NCI-H2081 (cell line): ENCODE data around the gene NFKBIL1.
"Not testable (repeated sequence)": the region's sequence is repeated elsewhere in the genome, so short reads cannot be mapped to it uniquely, and the experiment has no call there.

ENCODE experiments used
- DNase-seq, 2 experiments: peaks; one replicate each; lab custom pipeline; 2025; lab: John Stamatoyannopoulos, UW

The NFKBIL1 gene, protein sequence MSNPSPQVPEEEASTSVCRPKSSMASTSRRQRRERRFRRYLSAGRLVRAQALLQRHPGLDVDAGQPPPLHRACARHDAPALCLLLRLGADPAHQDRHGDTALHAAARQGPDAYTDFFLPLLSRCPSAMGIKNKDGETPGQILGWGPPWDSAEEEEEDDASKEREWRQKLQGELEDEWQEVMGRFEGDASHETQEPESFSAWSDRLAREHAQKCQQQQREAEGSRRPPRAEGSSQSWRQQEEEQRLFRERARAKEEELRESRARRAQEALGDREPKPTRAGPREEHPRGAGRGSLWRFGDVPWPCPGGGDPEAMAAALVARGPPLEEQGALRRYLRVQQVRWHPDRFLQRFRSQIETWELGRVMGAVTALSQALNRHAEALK

DNA sequence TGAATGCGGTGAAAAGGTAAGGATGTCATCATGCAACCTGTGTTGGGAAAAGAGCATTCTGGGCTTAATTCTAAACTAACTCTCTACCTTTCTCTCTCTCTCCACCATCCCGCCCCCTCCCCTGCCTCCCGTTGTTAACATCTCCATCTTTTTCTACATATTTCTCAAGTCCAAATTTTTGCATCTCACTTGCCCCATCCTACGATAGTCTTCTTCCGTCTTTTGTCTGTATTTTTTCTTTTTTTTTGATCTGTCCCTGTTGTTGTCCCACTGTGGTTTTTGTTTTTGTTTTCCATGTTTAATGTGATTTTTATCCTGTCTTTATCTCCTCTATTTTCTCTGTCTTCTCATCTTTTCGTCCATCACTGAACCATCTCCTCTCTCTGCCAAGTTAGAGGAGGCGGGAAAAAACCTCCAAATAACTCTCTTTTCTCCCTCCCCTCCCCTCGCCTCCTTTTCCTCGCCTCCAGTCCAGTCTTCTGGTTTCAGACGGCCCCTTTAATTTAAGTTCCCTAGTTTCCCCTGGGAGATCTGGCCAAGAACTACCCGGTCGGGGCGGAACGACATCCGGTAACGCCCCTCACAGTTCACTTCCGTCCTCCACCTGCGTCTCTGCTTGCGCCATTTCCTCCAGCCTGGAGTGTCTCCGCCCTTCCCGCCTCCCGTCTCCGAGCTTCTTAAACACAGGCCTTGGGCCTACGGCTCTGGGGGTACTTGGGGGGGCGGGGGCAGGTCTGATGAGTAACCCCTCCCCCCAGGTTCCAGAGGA lies at the start of gene NFKBIL1:
NFKBIL1 (plus strand) TSS at position 651 of the 769 bp plus-strand sequence; CDS start at position 738, 87 bp downstream.
- DNase-seq: peak; percentile 94 to 96

DNA sequence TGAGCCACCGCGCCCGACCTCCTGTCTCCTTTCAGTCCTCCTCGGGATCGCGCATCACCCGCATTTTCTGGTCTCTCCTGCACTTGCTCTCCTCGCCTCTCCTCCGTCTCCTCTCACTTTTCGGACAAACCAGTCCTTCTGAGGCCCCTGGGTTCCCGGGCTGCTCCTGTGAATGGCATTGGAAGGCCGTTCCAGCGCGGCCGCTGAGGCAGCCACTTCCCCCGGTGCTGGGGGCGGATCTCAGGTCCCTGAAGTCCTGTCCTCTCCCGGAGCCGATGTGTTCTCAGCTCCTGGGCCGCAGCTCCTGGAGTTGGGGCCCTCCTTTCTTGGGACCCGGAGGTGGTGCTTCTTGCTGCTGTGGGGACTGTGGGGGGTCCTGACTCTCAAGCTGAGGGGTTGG lies 48.7 kb upstream of the NFKBIL1 start:
- no peak for DNase-seq

DNA sequence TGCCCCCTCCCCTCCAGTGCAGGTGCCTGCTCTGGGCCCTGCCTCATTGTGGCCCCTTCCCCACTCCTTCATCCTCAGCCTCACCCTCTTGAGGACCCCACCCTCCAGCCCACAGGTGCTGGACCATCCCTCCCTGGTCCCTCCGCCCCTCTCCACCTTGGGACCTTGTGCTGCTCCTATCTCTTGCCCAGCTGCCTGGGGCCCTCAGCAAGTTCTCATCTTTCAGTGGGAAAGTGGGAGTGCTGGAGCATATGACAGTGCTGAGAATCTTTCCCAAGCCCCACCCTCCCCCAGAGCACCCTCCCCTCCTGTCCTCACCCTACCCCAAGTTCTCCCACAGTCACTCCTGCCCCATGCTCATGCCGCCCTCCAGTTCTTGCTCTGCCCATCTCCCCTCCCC lies 47.8 kb upstream of the NFKBIL1 start:
- DNase-seq: not testable (repeated sequence)

DNA sequence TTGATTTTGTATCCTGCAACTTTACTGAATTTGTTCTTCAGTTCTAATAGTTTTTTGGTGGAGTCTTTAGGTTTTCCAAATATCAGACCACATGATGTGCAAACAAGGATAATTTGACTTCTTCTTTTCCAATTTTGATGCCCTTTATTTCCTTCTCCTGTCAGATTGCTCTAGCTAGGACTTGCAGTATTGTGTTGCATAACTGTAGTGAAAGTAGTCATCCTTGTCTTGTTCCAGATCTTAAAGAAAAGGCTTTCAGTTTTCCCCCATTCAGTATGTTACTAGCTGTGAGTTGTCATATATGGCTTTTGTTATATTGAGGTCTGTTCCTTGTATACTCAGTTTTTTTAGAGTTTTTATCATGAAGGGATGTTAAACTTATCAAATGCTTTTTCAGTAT lies 44.8 kb upstream of the NFKBIL1 start:
- no peak for DNase-seq

DNA sequence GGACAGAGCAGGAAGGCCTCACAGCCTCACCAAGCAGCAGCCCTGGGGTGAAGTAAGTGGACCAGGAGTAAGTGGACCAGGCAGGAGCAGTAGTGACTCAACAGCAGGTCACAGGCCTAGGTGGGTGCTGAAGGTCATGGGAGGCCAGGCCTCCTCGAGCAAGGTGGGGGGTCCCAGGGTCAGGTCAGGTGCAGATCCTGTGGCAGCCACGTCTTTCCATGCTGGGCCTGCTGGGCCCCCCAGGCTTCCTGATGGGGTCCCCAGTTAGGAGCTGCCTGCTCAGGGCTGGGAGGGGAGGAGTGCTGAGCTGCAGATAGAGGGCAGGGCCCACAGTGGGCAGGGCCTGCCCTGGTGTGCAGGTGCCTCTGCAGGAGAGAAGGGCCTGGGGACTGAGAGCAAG lies 38.4 kb upstream of the NFKBIL1 start:
- not testable (repeated sequence) for DNase-seq

DNA sequence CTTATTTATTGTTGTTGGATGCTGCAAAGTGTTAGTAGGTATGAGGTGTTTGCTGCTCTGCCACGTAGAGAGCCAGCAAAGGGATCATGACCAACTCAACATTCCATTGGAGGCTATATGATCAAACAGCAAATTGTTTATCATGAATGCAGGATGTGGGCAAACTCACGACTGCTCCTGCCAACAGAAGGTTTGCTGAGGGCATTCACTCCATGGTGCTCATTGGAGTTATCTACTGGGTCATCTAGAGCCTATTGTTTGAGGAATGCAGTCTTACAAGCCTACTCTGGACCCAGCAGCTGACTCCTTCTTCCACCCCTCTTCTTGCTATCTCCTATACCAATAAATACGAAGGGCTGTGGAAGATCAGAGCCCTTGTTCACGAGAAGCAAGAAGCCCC lies 37.4 kb upstream of the NFKBIL1 start:
- no peak for DNase-seq

DNA sequence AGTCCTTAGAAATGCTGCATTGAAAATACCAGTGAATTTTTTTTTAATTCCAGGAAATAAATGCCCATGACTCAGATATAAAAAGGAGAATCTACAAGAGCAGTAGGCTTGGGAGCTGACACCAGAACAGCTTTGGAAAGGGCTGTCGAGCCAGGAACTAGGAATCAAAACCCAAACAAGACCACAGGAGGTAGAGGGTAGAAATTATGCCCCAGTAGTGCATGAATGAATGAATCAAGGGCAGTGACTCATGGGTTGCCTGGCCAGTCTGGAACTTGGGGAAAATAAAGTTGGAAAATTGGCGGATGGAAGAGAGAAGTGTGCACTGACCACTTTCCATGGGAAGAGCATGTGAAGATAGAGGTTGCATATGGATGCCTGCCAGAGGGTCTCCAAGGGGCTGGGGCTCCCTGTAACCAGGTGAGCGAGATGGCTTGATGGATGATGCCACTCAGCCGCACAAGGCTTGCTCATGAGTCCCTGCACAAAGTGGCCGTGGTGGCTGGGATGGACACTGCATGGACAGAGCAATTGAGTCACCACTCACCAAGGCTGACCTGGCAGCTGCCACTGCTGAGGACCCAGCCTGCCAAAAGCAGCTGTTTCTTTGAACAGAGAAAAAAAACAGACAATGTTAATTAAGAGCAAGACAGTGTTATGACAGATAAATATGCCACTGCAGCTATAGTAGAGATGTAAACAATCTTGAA lies 33.8 kb upstream of the NFKBIL1 start:
- DNase-seq: no peak

DNA sequence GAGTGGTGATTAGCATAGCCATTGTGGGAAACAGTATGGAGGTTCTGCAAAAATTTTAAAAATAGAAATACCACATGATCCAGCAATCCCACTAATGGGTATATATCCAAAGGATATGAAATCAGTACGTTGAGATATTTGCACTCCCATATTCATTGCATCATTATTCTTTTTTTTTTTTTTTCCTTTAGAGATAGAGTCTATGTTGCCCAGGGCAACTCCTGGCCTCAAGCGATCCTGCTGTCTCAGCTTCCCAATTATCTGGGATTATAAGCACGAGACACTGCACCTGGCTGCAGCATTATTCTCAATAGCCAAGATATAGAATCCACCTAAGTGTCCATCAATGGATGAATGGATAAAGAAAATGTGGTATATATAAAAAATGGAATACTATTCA lies 25.6 kb upstream of the NFKBIL1 start:
- DNase-seq: no peak

DNA sequence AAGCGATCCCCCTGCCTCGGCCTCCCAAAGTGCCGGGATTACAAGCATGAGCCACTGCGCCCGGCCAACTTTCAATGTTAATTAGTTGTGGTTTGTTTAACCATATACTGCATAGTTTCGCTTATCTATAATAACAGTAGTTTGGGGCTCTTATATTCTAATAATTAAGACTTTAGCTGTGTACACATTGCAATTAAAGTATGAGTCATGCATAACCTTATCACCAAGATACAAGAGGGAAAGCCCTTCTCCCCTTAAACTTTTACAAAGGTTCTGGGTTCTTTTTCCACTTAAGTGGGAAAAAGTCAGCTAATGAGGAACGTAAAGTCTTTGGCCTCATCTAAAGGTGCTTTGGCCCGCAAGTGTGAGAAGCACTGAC lies 21.9 kb upstream of the NFKBIL1 start:
- no peak for DNase-seq

DNA sequence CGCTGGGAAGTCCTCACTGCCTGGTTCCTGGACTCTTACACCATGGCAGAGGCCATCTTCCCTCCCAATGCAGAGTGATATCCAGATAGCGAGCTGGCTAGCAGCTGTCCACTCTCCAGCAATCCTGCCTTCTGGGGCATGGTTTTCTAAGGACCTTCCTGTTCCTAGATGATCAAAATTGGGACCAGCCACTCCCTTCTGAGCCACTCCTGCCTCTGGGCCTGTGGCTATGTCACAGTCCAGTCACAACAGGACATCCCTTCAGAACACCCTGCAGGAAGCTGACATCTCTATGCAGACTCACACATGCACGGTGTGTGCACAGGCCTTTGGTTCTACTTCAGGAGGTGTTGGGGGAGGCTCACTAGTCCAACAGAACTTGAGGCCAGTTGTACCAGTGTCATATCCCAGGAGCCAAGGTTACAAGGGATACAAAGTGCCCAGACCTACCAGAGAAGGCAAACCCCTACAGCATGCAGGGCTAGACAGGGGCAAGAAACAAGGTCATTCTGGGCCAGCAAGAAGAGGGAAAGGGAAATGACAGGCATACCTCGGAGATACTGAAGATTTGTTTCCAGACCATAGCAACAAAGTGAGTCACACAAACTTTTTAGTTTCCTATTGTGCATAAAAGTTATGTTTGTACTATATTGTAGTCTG lies 21.3 kb upstream of the NFKBIL1 start:
- no peak for DNase-seq

DNA sequence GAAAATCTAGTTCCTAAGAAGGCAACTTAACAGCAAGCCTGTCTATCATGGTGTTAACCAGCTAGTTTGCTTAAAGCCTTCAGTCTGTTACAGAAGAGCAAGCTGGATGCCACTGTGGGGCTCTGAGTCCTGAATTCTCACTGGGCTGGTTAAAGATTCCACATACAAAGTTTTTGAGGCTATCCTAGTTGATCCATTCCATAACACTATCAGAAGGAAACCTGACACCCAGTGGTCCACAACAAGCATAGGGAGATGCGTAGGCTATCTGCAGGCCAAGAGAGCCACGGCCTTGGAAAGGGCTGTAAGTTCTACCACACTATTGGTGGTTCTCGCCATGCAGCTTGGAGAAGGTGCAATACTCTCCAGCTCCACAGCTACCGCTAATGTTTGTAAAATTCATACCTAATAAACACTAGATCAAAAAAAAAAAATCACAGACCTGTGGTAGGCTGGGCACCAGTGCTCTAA lies 19.1 kb upstream of the NFKBIL1 start:
- no peak for DNase-seq

DNA sequence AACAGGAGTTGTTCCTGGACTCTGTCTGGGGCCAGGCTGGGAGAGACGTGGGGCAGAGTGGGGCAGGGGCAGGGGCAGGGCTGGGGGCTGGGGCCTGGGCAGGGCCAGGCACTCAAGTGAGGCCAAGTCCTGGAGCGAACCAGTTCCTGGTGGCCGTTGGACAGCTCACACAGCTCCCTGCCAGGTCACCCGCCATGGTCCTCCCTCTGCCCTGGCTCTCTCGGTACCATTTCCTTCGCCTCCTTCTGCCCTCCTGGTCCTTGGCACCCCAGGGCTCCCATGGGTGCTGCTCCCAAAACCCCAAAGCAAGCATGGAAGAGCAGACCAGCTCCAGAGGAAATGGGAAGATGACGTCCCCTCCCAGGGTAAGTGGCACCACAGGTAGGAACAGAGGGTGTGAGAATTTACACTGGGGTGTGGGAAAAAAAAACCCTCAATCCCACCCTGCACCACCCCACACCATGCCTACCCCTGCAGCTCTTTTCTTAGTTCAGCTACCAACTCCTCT lies 18.5 kb upstream of the NFKBIL1 start, which contains the start of gene MCCD1:
MCCD1 (plus strand) TSS at position 142 of the 508 bp plus-strand sequence; CDS start at position 195, 53 bp downstream.
- no peak for DNase-seq

DNA sequence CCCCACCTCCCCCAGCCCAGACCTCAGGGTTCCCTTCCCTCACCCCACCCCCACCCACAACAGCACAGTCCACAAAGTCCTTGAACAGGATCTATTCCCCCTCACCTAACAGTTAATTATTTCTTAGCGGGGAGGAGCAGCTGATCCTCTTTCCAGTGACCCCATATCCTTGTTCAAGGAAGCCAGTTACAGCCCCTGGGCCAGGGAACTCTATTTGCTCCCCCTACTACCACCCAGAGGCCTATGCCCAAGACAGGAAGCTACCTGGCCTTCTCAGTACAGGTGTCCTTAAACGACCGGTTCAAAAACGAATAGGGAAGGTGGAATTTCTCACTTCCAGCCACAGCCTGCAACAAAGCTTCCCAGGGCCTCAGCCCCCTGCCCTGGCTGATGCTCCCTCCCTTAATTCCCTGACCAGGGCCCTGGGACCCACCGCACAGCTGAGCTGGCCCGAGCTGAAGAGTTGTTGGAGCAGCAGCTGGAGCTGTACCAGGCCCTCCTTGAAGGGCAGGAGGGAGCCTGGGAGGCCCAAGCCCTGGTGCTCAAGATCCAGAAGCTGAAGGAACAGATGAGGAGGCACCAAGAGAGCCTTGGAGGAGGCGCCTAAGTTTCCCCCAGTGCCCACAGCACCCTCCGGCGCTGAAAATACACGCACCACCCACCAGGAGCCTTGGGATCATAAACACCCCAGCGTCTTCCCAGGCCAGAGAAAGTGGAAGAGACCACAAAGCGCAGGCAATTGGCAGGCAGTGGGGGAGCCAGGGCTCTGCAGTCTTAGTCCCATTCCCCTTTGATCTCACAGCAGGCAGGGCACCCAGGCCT lies 17.9 kb upstream of the NFKBIL1 start:
- no peak for DNase-seq

DNA sequence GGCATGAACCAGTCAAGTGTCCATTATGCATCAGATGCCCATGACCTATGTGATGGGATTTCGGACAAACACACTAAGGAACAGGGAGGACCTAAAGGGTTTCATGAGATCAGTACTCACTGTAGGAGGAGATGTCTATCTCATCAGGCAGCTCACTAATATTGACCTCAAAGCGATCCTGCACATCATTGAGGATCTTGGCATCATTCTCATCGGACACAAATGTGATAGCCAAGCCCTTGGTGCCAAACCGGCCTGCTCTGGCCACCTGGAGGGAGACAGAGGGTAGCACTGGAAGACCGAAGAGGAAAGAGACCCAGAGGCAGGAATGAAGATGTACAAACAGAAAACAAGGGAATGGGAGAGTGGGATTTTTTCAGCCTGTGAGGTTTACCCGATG lies 16.7 kb upstream of the NFKBIL1 start:
- no peak for DNase-seq

DNA sequence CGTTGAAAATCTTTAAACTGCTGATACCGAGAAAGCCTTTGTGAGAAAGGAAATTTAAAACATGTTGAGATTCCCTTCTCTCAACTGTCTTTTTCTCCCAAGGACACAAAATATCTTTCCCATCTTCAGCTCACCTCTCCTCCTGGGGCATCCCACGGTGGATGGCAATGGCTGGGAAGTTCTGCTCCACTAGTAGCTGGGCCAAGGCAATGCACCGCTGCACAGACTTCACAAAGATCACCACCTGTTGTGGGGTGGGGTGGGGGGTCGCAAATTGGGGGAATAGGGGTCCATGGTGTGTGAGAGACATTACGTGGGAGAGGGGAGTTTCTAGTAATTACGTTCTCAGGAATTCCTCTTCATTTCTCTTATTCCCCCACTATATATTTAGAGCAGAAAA lies 16.2 kb upstream of the NFKBIL1 start:
- no peak for DNase-seq

DNA sequence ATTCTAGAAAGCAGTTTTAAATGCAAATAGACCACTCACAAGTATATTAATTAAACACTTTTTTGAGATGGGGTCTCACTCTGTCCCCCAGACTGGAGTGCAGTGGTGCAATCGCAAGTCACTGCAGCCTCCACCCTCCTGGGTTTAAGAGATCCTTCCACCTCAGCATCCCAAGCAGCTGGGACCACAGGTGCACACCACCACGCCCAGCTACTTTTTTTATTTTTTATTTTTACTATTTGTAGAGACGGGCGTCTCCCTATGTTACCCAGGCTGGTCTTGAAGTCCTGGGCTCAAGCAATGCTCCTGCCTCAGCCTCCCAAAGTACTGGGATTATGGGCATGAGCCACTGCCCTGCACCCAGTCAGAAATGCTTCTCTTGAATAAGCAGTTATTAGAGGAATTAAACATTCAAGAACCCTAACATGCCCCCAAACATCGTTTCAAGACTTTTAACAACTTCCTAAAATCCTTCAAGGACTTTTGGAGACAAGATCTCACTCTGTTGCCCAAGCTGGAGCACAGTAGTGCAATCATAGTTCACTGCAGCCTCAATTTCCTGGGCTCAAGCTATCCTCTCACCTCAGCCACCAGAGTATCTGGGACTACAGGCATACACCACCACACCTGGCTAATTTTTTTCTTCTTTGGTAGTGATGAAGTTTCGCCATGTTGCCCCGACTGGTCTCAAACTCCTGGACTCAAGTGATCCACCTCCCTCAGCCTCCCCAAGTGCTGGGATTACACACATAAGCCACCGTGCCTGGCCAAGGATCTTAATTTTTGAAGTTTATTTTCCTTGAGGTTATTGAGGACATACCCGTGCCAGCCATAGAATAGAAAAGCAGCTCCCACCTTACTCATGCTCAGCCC lies 15.4 kb upstream of the NFKBIL1 start:
- no peak for DNase-seq

DNA sequence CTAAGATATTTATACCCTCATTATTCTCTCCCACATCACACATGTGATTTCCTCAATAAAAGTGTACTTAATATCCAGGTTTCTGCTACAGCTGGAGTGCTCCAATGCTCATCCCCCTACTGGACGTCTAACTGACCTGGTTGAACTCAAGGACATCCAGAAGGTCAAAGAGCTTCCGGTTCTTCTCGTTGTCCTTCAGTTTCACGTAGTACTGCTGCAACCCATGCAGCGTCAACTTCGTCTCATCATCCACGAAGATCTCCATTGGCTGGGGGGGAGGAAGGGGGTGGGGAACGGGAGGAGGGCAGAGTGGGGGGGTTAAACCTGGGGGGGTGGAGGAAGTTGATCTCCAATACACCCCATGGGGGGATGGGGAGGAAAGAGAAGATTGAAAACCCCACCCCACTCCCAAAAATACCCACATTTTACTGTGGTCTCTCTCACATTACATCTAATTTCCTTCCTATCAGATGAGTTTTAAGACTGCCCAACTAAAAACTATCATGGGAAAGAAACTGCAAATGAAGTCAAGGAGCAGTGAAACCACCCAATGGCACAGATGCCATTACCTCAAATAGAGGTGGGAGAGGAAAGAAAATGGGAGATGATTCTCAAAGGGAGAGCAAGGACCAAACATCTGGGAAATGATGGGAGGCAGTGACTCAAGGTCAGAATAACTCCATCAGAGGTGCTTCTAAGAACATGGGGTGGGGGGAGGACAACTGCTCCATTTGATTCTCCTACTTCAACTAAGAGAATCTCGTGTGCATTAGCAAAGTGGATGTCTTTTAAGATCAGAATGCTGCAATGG lies 14.6 kb upstream of the NFKBIL1 start:
- DNase-seq: no peak

DNA sequence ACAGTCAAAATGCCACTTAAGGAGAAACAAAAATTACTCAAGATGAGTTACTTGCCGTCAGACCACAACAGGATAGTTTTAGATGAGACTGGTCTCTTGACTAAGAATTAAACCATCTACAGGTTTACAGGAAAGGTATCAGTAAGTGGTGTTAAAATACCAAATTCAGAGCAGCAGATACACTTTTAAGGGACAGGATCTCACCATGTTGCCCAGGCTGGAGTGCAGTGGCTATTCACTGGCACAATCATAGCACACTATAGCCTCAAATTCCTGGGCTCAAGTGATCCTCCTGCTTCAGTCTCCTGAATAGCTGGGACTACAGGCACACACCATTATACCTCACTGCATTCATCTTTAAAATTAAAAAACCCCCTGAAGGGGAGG lies 14.0 kb upstream of the NFKBIL1 start:
- DNase-seq: no peak

DNA sequence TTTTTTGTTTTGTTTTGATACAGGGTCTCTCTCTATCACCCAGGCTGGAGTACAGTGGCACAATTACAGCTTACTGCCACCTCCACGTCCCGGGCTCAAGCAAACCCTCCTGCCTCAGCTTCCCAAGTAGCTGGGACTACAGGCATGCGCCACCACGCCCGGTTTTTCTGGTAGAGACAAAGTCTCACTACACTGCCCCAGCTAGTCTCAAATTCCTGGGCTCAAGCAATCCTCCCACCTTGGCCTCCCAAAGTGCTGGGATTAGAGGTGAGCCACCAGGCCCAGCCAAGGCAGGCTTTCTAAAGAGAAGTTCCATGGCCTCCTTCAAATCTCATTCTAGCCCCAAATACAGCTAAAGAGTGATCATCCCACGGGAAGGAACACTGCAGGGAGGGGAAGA lies 13.4 kb upstream of the NFKBIL1 start:
- no peak for DNase-seq
